ENCODE data around the gene CFAP61.

The CFAP61 gene

DNA sequence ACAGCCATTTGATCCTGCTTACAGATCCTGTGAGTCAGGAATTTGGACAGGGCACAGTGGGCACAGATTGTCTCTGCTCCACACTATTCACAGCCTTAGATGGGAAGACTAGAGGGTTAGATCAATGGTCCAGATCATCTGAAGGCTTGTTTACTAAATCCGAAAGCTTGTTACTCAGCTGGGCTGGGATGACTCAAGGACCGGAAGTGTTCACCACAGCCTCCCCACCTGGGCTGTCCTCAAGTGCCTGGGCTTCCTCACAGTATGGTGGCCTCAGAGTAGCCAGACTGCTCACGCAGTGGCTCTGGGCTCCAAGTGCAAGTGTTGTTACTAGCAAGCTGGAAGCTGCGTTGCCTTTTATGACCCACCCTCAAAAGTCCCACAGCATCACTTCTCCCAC lies 240.1 kb downstream of the CFAP61 start:
- DNase-seq = no peak

DNA sequence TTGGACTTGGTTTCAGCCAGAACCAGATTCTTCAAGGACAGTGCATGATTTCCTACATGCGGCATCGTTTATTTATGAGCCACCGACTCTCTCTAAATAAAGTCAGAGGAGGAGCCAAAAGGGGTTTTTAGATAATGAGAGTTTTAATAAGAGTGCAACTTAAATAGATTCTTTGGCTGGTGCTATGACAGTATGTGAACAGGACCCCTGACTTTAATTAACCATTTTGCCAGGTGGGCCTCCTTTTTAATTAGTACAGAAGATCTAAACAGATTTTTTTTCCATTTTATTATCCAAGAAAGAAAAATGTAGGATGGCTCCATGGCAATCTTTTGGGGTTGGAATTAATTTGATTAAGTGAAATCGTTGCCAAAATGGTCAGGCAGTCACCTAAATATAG lies 240.8 kb downstream of the CFAP61 start:
- DNase-seq = no peak

DNA sequence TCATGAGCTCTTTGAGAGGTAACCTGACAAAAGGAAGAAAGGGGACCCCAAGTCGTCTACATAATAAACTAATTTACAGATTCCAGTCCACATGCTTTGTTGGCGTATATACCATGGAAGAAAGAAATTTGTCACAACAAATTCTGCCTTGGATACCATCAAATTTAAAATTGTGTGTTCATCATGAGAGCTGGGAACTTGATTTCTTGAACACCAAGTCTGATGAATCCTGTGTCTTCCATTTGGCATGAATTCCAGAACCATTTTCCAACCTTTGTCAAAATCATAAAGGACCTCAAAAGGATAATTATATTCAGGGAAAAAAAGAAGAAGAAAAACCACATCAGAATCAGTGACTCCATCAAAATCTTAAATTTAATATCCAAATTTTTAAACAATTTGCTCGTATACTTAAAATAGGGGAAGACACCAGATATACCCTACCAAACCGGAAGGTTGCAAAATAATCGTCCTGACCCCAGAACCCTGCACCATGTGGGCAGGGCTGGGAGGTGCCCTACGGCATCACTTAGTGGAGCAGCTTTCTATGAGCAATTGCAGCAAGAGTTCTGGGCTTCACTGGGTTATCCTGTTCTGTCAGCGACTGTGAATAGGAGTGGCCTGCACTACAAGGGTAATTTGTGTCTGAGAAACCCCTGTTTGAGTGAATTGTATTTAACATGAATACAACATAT lies 241.5 kb downstream of the CFAP61 start:
- no peak for DNase-seq

DNA sequence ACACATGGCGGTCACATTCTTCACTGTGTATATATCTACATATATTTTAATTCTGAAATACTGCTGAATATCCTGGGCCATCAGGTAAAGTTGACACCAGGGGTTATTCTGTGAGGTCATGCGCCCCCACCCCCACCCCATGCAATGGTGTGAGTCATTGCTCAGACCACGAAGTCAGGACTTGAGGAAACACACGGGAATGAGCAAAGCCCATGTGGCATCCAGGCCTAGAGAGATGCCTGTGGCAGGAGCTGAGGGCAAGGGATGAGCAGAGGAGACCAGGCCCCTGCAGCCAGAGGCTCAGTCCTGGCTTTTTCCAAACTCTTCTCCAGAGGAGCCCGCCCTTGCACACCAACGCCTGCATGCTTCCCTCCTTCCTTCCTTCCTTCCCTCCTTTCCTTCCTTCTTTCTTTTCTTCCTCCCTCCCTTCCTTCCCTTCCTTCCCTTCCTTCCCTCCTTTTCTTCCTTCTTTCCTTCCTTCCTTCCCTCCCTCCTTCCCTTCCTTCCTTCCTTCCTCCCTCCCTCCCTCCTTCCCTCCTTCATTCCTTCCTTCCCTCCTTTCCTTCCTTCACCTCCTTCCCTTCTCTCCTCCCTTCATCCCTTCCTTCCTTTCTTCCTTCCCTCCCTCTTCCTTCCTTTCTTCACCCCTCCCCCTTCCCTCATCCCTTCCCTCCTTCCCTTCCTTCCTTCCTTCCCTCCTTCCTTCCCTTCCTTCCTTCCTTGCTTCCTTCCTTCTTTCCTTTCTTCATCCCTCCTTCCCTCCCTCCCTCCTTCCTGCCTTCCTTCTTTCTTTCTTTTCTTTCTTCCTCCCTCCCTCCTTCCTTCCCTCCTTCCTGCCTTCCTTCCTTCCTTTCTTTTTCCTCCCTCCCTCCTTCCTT lies 243.5 kb downstream of the CFAP61 start:
- no peak for DNase-seq

DNA sequence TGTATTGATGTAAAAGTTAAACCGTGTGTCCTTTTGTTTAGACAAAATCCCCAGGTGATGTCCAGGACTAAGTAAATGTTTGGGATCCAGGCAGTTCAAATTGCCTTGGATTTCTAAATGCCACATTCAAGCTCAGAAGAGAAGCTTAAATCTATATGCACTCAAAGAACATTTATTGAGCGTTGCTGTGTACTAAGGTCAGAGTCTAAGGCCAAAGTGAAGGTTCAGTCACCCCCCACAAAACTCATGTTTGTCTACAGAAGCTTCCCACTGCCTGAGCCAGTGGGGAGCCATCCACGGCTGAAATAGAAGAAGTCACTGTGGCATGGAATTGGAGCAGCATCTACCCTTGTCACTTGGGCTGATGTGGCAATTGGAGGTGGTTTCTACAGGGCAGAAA lies 244.8 kb downstream of the CFAP61 start:
- no peak for DNase-seq

DNA sequence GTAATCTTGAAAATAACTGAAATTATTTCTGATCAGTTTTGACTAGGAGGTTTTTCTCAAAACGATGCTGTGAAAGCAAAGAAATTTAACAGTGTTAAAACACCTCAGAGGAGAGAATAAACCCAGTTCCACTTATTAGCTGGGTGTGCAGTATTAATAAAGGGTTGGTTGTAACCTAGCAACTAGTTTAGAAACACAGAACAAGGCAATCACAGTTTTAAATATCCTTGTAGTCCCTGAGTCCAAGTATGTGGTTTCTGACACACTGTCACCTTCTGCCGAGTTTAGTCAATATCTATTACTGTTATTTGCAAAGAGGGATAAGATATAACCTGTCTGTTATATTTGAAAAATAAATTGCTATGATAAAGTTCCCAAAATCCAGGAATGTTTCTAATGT lies 245.4 kb downstream of the CFAP61 start:
- DNase-seq = no peak

DNA sequence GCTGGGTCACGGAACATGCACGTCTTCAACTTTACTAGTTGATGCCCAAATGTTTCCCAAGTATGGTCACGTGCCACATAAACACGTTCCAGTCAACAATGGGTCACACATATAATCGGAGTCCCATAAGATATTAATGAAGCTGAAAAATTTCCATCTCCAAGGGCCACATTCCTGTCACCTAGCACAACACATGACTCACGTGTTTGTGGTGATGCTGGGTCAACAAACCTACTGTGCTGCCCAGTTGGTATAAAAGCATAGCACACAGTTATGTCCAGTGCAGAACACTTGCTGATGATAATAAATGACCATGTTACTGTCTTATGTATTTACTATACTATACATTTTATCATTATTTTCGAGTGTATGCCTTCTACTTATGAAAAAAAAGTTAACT lies 247.6 kb downstream of the CFAP61 start:
- DNase-seq = no peak

DNA sequence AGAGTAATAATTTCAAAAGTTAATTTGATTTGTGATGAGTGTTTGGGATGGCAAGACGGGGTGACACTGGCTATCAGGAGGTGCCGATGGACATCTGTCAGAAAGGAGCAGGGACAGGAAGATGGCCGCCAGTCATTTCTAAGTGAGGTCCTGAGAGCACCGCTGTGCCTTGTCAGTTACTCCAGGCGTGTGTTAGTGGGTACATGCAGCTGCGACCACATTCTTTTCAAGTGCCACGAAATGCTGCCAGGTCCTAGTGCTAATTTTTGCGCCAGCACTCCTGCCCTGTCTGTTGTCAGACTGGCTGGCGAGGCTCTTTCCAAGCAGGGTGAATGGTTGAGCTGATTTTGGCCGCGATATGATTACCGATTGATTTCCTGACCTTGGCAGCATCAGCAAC lies 251.0 kb downstream of the CFAP61 start:
- no peak for DNase-seq

DNA sequence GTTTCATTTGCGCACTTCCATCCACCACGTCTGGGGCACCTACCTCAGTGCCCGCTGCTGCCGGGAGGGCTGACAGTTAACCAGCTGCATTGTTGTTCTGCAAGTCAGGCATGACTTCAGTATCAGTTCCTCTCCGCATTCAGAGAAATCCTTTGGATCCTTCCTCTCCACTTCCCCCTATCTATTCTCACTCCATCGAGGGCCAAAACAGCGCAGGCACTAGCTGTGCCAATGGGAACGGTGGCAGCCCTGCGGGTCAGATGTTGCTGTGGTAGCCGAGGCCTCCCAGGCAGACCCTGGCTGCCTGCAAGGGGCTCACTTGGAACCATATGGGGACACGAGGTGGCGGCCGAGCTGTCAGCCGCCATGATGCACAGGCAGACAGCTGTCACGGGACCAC lies 251.4 kb downstream of the CFAP61 start:
- no peak for DNase-seq

DNA sequence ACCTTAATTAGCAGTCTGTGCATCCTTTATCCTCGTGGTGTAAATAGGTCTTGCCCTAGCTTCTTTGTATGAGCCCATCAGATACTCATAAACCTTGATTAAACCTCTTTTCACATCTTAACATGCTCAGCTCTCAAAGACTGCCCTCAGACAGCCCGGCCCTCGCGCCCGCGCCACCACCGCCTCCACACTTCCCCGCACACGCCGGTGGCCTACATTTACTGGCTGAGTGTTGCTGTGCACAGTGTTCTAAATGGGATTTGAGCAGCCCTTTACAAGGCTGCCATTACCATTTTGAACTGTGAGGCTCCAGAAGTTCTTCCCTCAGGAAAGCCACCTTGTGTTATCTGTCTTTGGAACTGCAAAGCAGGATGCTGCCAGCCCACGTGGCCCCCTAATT lies 252.6 kb downstream of the CFAP61 start:
- DNase-seq = no peak

DNA sequence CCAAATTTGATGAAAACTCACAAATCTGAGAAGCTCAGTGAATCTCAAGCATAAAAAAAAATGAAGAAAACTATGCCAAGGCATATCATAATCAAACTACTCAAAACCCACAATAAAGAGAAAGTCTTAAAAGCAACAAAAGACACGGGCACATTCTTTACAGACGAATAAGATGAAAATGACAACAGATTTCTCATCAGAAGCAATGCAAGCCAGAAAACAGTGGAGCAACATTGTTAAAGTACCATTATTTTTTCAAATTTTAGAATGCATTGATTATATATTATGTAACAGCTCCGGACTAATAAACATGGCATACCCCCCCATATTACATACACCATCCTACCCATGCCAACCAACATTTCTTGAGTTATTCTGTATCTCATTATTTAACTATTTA lies 260.2 kb downstream of the CFAP61 start:
- DNase-seq = no peak

DNA sequence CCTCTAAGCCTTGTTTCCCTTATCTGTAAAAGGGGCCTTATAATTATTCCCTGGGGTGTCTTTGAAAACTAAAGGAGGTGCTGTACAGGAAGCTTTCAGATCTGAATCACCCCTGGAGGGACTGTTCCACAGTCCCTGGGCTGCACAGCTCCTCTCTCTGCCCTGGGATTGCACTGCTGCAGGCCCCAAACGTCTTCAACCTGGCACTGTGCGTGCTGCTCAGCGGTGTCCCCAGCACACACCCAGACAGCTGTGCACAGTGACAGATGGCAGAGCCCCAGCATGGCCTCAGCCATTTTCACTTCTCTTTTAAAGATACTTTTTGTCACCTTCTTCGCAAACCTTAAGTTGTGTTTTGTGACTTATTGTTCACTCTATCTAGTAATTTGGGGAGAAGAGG lies 264.9 kb downstream of the CFAP61 start:
- DNase-seq = no peak

DNA sequence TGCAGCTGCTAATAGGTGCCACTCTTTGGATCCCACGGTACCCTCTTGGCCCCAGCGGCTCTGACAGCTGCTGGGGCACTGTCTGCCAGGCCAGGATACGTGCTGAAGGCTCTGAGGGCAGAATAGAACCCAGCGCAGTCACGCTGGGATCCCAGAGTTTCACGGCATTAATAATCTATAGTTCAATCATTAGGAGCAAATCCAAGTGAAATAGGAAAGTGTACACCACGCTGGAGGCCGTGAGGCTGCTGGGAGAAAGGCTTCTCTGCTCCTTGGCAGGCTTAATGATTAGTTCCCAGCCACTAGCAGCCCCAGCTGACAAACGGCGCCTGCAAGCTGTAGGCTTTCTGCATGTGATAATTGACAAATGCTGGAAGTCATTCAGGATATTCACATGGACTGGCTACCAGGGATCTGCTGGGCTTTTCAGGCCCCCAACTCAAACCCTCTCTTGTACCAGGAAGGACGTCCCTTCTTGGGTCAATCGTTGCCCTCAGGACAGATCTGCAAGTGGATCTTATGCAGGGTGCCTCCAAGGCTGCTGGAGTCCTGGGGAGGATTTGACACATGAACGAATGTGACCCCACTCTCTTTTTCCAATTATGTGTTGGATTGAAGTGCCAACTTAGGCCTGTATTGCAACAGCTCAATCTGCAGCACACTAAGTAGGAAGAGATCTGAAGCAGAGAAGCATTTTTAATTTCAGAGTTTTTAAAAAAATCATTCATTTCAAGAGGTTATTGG lies 265.5 kb downstream of the CFAP61 start:
- DNase-seq = no peak

DNA sequence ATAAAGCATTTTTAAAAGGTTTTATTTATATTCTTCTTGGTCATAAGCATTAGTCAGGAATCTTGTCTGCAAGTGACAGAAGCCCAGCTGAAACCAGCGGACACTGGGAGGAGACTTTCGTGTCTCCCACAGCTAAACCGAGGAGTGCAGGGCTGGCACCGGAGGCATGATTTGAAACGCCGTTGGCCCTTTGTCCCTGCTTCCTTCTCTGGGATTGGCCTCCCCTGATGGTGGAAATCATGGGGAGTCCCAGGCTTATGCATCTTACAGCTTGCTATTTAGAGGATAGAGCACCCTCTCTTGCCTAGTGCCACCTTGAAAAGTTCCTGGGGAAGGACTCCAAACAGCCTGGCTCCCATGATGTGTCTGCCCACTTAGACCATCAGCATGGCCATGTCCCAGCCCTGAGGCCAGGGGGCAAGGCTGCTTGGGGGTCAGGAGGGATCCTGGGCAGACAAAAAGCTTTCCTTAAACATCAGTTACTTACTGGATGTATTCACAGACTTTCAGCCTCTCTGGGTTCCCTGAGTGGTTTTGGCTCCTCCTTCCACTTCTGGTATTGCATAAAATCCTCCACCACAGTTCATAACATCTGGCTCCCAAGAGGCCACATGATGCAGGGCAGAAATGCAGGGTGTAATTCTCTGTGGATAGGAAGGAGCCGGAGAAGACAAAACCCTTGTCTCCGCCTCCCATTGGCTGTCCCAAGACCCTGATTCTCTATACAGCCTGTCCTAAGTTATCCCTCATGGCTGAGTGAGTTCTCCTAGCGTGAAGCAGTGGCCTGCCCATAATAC lies 266.2 kb downstream of the CFAP61 start:
- DNase-seq = no peak

DNA sequence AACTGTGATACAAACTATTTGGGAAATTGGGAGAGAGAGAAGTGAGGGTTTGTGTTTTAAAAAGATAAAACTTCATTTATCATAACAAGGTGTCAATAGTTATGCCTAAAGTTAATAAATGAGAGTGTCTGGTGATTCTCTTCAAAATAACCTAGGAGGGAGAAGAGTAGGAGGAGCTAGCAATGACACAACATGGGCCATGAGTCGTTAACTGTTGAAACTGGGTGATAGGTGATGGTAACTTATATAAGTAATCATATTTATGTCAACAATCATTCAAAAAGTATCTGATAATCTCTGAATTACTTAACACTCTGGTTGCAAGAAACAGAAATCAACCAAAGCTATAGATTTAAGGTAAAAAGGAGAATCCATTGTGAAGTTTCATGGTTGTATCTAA lies 268.8 kb downstream of the CFAP61 start:
- no peak for DNase-seq

DNA sequence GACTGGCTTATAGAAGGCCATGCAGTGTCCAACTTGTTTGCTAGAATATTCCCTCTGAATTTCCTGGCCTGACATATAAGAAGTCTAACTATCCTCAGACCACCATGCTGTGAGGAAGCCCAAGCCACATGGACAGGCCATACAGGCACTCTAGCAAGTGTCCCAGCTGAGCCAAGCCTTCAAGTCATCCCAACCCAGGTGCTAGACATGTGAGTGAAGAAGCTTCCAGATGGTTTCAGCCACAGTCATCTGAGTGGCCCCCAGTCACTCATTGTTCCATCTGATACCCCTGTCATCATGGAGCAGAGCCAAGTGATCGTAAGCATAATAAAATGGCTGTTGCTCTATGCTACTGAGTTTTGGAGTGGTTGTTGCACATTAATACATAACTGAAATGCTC lies 269.6 kb downstream of the CFAP61 start:
- DNase-seq = no peak

DNA sequence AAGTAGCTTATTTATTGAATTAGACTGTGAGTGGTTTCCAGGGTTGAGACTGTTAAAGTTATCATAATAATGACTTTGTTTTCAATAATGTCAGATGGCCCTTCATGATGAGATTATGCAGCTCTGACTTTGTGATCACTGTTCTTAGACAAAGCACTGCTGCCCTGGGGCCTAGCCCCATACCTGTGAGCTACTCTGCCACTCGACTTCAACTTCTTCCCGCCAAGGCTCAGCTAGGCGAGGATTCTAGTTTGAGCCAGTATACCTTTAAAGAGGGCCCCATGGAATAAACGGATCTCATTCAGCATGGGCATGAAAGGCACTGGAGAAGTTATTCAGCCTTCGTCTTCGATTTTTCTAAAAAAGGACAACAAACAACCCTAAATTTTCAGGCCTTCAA lies 270.6 kb downstream of the CFAP61 start:
- DNase-seq = no peak

DNA sequence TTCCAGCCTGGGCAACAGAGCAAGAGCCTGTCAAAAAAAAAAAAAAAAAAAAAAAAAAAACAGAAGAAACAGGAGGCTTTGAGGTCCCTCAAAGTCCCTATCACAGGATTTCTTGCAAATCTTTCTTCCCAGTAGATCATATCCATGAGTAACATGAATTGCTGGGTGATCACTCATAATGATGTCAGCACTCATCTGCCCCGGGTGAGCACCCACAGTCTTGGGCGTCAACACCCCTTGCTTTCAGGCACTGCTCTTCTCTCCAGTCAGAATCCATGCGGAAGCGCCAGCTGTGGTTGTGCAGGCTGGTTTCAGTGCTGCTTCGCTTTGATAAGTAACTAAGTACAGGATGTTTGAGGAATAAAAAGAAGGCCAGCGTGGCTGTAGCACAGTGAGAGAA lies 275.4 kb downstream of the CFAP61 start:
- DNase-seq = no peak

DNA sequence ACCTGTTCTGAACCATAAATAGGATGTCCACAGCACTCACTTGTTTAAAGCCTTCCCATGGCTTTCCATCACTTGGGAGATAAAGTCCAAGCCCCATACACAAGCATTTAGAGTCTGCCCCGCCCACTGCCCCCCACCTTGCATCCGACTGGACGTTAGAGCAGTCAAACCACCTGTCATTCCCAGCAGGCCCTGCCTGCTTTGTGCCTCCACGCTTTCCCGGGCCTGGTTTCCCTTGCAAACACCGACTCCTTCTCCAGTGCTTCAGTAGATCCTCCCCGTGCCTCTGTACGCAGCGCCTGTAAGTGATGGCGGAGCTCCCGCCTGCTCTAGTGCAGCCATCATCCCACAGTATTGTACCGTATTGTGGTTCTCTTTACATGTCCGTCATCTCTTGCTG lies 277.2 kb downstream of the CFAP61 start:
- DNase-seq = no peak

DNA sequence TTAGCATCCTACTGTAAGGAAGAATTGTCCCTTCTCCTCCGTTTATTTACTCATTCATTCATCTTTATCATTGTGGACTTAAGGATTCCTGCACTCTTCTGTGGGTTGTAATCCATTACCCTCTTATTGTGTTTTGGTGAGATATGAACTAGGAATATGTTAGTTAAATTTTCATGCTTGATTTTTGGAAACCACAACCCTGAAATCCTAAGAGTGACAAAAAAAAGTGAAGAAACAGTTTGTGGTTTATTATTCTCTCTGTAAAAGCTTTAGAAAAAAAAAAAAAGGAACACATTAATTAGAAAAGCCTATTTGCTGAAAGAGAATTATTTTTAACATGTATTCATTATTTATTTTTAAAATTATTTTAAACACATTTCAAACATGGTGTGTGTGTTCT lies 278.8 kb downstream of the CFAP61 start:
- DNase-seq = no peak

DNA sequence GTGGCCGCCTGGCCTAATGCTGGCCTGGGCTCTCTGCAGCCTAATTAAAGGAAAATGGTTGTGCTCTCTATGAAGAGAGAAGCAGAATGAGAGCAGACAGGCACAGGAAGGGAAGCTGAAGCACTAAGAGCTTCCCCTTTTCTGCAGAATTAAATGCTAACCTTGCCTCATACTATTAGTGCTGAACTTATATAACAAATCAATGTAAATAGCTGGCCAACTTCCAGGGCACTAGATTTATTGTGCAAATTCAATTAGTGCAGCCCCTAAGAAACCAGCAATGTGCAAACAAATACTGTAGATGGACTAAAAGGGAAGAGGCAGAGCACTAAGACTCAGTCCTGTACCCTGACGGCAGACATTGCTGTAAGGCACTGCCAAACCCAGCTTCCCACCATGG lies 279.5 kb downstream of the CFAP61 start:
- DNase-seq = no peak

DNA sequence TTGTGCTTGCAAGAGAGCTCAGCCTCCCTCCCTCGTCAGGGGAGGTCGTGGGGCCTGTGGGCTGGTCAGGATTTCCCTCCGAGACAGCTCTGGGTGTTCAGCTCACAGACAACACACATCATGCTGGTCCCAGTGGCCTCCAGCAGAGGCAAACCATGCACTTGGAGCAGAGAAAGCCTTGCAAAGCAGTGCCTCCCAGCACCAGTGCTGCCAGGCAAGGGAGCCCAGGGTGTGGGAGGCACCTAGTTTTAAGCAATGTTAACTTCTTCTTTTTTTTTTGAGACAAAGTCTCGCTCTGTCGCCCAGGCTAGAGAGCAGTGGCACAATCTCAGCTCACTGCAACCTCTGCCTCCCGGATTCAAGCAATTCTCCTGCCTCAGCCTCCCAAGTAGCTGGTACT lies 281.5 kb downstream of the CFAP61 start:
- DNase-seq = no peak

DNA sequence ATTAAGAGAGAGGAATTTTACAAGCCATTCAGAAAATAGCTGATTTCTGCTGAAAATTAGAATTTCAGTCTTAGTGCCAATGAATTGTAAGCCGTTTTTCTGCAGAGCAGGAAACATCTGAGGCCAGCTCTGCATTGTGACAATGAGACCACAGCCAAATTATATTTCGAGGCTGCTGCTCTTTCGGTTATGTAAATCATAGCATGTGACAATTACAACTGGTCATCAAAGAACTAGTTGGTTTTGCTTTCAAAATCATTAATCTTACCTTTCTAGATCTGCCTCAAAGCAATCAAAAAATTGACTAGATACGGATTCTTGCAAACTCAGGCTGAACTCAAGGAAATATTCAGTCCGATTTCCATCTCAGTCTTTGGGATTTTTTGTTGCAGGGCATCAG lies 282.2 kb downstream of the CFAP61 start:
- DNase-seq = no peak
